ENCODE measurements around the gene PLOD2. TPM values are rescaled to one million over a fixed set of nuclear protein-coding genes. Genes with fewer than 3 reads are reported as not detected.

The PLOD2 gene
- total RNA-seq, 3 donors from 2014 or later (not counting 1 experiment from before 2014, with no cell fraction given) = 0.28 to 0.38 TPM; not detected in 1

DNA sequence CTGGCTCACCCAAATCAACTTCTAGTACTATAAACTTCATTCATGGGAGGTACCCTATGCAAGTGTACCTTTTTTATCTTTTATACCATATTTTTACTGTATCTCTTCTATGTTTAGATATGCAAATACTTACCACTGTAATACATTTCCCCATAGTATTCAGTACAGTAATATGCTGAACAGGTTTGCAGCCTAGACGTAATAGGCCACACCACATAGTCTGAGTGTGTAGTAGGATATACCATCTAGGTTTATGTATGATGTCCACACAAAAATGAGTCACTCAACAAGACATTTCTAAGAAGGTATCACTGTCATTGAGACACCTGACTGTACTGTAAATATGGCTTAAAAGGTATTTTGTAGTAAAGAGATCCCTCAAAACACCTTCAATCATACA is 124.7 kb downstream of the PLOD2 start:
- ATAC-seq (no peak), DNase-seq (no peak)
- Mint-ChIP-seq H3K9me3 (peaks cover 10 to 14% of the 10 kb centered on the region in 2 donors), H3K27me3 (ENCODE audit: low read depth in 2 of 2) (no peaks in the 10 kb centered on the region), H3K27ac (no peak overlapping the region), H3K4me1 (no peaks in the 10 kb centered on the region), H3K4me3 (no peak overlapping the region), H3K36me3 (no peaks in the 10 kb centered on the region)
- Histone ChIP-seq H3K9me3 (ENCODE audit: control insufficient read depth, insufficient read depth, low read length) (no peaks in the 10 kb centered on the region), H3K27ac (ENCODE audit: low read length) (no peak overlapping the region), H3K4me3 (ENCODE audit: low read length) (no peak overlapping the region), H3K27me3 (ENCODE audit: control insufficient read depth, insufficient read depth, low read length) (no peaks in the 10 kb centered on the region), H3K36me3 (ENCODE audit: control insufficient read depth, insufficient read depth, low read length) (no peaks in the 10 kb centered on the region), H3K4me1 (ENCODE audit: control insufficient read depth, insufficient read depth, low read length) (no peaks in the 10 kb centered on the region)
- TF ChIP-seq CTCF (IDR thresholded peaks at IDR 0.05) = no peak
- intact Hi-C loops (cut with micrococcal nuclease) = no loop called here
- no CpG with 5 or more reads among the region's 1 CpG for WGBS (ENCODE audit: insufficient coverage)

- 94% methylated on average over 5 of the region's 5 CpGs for WGBS (ENCODE audit: insufficient coverage)
- intact Hi-C loops (cut with micrococcal nuclease) = no loop called here
- Mint-ChIP-seq H3K27me3 (ENCODE audit: low read depth in 2 of 2) (no peaks in the 10 kb centered on the region), H3K27ac (no peak overlapping the region), H3K36me3 (no peaks in the 10 kb centered on the region), H3K4me3 (no peak overlapping the region), H3K4me1 (no peaks in the 10 kb centered on the region), H3K9me3 (peaks cover 14% of the 10 kb centered on the region in 2 donors)
- DNase-seq (no peak), ATAC-seq (no peak)
- no peak overlapping the region for H3K27ac ChIP-seq (ENCODE audit: low read length)
- H3K27me3 ChIP-seq (ENCODE audit: control insufficient read depth, insufficient read depth, low read length) = no peaks in the 10 kb centered on the region
- no peaks in the 10 kb centered on the region for H3K9me3 ChIP-seq (ENCODE audit: control insufficient read depth, insufficient read depth, low read length)
- no peaks in the 10 kb centered on the region for H3K4me1 ChIP-seq (ENCODE audit: control insufficient read depth, insufficient read depth, low read length)
- H3K4me3 ChIP-seq (ENCODE audit: low read length) = no peak overlapping the region
- no peaks in the 10 kb centered on the region for H3K36me3 ChIP-seq (ENCODE audit: control insufficient read depth, insufficient read depth, low read length)
- TF ChIP-seq CTCF (IDR thresholded peaks at IDR 0.05) = no peak
Observed at GRCh38 chr3:146035366-146035765, 125.6 kb downstream of the PLOD2 start.

DNA sequence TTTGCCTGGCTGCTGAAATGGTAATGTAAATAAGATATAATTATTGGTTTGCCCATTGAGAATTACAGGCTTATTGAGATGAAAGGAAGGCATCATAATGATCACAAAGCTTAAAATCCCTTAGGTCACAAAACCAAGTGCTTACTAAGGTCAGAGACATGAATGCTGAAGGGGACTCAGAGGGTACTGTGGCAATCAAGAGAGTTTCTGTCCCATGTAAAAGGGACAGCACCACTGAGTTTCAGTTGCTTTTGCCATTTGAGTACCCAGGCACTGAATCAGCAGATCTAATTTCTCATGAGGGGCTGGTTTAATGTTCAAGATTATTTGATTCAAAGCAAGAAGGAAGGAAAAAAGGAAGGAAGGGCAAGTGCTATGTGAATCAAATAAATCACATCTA is 127.0 kb downstream of the PLOD2 start:
- Mint-ChIP-seq H3K4me3 (no peak overlapping the region), H3K27ac (no peak overlapping the region), H3K9me3 (peaks cover 16 to 18% of the 10 kb centered on the region in 2 donors), H3K36me3 (no peaks in the 10 kb centered on the region), H3K27me3 (ENCODE audit: low read depth in 2 of 2) (no peaks in the 10 kb centered on the region), H3K4me1 (no peaks in the 10 kb centered on the region)
- no peak overlapping the region for H3K27ac ChIP-seq (ENCODE audit: low read length)
- no peaks in the 10 kb centered on the region for H3K27me3 ChIP-seq (ENCODE audit: control insufficient read depth, insufficient read depth, low read length)
- no peak for ATAC-seq
- DNase-seq = no peak
- intact Hi-C loops (cut with micrococcal nuclease) = no loop called here
- no peak overlapping the region for H3K4me3 ChIP-seq (ENCODE audit: low read length)
- H3K4me1 ChIP-seq (ENCODE audit: control insufficient read depth, insufficient read depth, low read length) = no peaks in the 10 kb centered on the region
- TF ChIP-seq CTCF (IDR thresholded peaks at IDR 0.05) = no peak
- no peaks in the 10 kb centered on the region for H3K9me3 ChIP-seq (ENCODE audit: control insufficient read depth, insufficient read depth, low read length)
- H3K36me3 ChIP-seq (ENCODE audit: control insufficient read depth, insufficient read depth, low read length) = no peaks in the 10 kb centered on the region

DNA sequence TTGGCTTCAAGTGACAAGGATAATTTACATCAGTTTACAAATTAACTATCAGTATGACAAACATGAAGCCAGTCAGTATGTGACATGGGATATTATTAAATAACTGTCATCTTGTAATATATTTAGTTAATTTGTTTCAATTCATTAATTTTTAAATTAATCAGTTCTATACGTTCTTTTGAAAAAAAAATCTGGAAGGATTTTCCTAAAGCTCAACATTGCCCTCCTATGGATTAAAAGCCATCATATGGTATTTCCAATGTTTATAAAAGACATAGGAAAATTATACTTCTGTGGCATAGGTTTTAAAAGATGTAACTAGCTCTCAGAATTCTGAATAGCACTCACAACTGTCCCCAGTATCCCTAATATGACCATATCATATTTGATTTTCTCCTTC is 134.4 kb downstream of the PLOD2 start:
- Mint-ChIP-seq H3K9me3 (peaks cover 9 to 10% of the 10 kb centered on the region in 2 donors), H3K4me3 (no peak overlapping the region), H3K27me3 (ENCODE audit: low read depth in 2 of 2) (no peaks in the 10 kb centered on the region), H3K4me1 (no peaks in the 10 kb centered on the region), H3K36me3 (no peaks in the 10 kb centered on the region), H3K27ac (no peak overlapping the region)
- no peak overlapping the region for H3K27ac ChIP-seq (ENCODE audit: low read length)
- DNase-seq (no peak), ATAC-seq (no peak)
- no peaks in the 10 kb centered on the region for H3K27me3 ChIP-seq (ENCODE audit: control insufficient read depth, insufficient read depth, low read length)
- no peak overlapping the region for H3K4me3 ChIP-seq (ENCODE audit: low read length)
- no peaks in the 10 kb centered on the region for H3K9me3 ChIP-seq (ENCODE audit: control insufficient read depth, insufficient read depth, low read length)
- no peaks in the 10 kb centered on the region for H3K4me1 ChIP-seq (ENCODE audit: control insufficient read depth, insufficient read depth, low read length)
- WGBS (ENCODE audit: insufficient coverage) = no CpG with 5 or more reads among the region's 1 CpG
- intact Hi-C loops (cut with micrococcal nuclease) = no loop called here
- no peak for TF ChIP-seq CTCF (IDR thresholded peaks at IDR 0.05)
- H3K36me3 ChIP-seq (ENCODE audit: control insufficient read depth, insufficient read depth, low read length) = no peaks in the 10 kb centered on the region

Measured in natural killer cell (primary cell).